HG02970 (cell line): ENCODE measurements around the gene TPRN.
A peak's percentile ranks its signal among the peaks of the same experiment; 100 is the strongest.

ENCODE experiments used
- ATAC-seq: cut with Tn5 transposase; IDR thresholded peaks from one replicate; pipeline ENCODE4 v1.9.1; 2021; ENCODE audit warnings: mild to moderate bottlenecking, moderate library complexity, moderate number of reproducible peaks; ENCODE audit not compliant: unreplicated experiment, low FRiP score

Gene TPRN

DNA sequence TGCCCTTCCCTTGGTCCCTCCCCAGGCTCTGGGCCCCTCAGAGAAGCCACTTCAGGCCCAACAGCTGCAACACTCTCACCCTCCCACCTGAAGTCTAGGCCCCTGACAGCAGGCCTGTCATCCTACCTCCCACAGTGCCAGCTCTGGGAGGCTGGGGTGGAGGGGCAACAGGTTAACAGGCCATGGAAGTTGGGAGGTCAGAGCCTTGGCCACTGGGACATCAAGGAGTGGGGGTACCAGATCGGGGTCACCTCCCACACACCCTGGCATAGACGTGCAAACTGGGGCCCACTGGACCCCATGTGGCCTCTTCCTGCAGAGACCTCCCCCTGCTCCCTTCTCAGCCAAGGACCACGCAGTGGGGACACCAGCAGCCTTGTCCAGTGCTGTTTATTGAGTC lies 9.3 kb downstream of the TPRN start:
- ATAC-seq: no peak

DNA sequence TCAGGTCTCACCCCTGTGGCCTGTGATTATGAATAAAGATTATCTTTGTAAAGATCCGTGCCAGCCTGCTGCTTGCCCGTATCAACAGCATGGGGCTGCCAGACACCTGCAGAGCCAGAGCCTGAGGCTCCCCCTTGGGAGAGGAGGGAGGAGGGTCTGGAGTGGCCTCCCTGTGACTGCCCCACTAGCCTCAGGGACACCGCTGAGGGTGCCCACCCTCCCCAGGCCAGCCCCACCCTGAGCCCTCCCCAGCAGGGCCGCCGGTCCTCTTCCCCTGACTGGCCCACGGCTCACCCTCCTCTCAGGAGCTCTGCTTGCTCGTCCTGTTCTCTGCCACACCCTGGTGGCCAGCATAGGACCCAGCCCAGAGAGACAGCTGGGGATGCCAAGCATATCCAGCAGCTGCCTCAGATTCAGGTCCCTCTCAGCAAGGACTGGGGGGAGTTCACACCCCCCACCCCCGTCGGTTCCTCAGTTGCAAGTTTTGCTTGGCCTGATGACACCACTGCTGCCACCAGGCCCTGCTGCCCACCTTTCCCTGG lies 10.2 kb downstream of the TPRN start:
- no peak for ATAC-seq

DNA sequence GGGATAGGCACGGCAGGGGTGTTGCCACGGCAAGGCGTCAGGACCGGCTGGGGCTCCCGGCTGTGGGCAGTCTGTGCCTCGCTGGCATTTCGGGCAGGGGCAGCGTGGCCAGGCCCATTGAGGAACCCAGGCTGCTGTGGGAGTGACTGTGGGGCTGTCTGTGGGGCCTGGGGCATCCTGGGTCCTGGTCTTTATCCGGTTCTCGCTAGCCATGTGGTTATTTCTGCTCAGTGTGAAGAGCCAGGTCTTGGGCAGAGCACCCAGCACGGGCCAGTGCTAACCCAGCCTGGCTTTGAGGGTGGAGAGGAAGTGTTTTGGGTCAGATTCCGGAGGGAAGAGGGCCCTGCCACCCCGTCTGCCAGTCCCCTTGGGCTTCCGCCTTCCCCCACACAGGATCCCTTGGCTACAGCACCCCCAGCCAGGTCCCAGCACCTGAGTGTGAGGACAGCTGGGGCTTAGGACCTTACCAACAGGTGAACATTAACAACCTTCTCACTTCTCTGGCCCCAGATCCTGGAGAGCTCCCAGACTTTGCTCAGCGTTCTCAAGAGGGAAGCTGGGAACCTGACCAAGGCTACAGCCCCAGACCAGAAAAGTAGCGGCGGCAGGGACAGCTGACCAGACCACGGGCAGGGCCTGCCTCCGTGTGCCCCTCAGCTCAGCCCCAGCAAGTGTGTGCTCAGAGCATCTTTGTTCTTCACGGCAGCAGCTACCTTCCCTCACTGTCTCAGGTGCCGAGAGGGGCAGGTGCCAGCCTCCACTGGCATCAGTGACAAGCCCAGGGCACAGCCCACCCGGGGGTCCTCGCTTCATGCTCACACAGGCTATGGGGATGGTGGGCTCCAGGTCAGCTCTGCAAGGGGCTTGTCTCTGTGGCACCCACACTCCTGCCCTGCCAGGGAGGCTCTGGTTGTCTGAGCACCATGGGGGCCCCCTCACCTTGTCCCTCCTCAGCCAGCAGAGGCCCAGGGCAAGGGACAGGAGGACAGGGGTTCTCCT lies 10.9 kb downstream of the TPRN start:
- ATAC-seq: no peak

DNA sequence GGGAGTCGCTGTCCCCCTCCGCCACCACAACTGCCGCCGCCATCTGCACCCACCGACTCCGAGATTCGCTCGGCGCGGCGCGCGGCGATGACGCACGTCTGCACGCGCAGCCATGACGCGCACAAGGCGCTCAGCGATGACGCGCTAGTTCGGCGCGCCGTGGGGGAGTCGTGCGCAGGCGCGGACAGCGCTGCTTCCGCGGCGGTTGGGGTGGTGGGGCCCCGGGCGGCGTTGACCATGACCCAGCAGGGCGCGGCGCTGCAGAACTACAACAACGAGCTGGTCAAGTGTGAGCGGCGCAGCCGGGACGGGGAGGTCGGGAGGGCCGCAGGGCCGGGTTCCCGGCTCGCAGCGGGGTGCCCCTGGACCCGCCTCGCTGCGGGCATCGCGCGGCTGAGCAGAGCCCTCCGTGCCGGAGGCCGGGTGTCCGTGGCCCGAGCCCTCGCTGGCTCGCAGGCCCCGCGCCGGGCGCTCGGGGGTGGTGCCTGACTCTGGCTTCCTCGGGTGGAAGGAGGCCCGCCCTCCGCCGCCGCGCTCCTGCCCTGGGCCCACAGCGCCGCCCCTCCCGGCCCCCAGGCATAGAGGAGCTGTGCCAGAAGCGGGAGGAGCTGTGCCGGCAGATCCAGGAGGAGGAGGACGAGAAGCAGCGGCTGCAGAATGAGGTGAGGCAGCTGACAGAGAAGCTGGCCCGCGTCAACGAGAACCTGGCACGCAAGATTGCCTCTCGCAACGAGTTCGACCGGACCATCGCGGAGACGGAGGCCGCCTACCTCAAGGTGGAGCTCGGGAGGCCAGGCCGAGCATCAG lies 11.8 kb downstream of the TPRN start, which contains the start of the genes ANAPC2 and SSNA1:
TSS of gene ANAPC2 (minus strand) at position 71 of the 807 bp plus-strand sequence. CDS start at position 43, 28 bp downstream.
TSS of gene SSNA1 (plus strand) at position 187 of the 807 bp plus-strand sequence. CDS start at position 238, 51 bp downstream.
- ATAC-seq: peak; percentile 87

DNA sequence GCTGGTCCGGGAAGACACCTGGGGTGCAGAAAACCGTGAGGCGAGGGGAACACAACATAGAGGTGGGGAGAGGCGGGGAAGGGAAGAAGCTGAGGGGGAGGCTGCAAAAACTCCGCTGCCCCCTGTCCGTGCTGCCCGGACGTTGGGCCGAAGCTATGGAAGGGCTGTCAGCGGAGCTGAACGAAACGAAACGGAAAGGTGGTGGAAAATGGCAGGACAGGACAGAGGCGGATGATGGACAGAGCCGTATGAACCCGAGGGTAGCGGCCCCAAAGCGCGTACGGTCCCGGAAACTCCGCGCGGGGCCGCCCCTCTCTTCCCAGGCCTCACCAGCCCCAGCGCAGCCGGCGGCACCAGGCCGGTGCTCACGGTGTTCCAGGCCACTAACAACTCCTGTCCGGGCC lies 12.5 kb downstream of the TPRN start:
- ATAC-seq: no peak

DNA sequence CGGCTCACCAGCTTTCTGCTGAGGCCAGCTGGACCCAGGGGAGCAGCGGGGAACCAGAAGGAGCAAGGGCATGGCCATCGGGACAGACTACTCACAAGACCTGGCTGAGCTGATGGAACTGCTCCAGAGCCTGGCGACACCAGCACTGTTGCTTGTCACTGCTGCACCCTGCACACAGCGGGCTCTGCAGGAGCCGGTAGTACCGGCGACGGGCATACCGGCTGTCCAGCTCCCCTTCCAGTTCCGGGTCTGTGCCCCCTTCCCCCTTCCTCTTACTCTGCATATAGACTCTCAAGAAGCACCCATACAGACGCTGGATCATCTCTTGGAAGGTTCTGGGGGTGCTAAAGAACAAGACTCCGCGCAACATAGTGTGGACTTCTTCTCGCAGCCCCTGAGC lies 13.2 kb downstream of the TPRN start:
- ATAC-seq: no peak

DNA sequence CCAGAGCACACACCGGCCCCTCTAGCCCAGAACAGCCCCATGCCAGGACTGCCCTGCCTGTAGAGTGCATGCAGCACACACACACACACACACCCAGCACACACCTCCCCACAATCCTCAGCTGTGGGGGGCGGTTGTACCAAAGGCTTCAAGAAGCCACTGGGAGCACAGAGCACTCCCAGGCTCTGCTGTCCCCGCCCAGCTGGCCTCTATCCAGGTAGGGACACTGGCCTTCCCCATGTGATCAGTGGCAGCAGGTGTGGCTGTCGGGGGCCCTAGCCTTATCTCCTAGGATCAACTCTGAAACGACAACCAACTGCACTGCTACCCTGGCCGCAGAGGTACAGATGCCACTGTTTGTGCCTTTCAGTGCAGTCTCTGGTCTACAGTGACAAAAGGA lies 14.2 kb downstream of the TPRN start:
- no peak for ATAC-seq

DNA sequence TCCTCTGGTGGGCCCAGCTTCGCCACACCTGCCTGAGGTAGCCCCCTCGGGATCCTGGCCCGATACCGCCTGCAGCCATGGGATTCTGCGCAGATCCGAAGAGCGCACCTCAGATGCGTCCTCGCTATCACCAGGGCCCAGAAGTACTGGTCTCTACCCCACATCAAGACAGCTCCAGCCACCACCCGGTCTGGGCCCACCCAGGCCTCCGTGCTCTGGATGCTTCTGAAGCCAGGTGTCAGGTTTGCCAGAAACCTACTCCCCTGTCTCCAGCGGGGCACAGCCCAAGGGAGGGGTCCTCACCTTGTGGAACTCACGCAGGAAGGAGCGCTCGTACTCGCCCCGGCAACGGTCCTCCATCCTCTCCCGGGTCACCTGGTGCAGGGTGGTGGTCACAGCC lies 14.6 kb downstream of the TPRN start:
- ATAC-seq: no peak

DNA sequence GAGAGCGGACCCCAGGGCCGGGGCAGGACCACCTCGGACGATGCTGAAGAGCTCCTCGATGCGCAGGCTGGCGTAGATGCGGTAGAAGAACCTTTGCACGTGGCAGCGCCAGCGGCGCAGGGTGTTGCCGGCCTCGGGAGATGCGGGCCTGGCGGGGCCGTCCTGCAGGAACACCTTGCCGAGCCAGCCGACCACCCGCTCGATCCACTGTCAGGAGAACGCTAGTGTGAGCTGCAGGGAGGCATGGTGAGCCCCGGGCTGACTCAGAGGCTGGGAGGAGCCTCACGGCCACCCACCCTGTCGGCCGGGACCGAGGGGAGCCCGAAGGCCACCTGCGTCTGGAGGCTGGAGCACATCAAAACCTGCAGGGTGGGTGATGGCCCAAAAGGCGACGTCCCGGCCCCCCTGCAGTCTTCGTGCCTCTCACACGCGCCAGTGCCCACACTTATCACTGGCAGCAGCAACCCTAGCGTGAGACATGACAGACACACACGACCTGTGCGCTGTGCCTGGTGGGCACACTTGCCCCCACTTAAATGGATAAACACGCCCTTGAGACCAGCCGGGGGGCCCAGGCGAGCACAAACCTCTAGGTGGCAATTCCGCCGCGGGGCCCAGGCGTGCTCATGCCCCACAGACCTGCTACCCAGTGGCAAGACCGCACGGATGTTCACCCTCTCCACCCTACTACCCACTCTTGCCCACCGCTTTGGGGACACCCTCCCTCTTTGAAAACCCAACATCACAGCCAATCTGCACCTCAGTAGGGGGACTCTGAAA lies 15.5 kb downstream of the TPRN start:
- ATAC-seq: no peak

DNA sequence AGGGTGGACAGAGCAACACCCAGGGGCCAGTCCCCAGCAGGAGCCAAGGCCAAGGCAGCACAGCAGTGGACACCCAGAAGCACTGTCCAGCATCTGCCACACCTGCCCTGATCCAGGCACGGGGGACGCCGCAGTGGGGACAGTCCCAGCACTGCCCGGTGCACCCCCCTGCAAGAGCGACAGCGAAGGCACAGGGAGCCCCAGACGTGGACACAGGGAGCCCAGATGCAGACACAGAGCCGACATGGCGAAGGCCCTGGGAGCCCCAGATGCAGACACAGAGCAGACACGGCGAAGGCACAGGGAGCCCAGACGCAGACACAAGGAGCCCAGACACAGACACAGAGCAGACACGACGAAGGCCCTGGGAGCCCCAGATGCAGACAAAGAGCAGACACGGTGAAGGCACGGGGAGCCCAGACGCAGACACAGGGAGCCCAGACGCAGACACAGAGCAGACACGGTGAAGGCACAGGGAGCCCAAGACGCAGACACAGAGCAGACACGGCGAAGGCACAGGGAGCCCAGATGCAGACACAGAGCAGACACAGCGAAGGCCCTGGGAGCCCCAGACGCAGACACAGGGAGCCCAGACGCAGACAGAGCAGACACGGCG lies 16.5 kb downstream of the TPRN start:
- no peak for ATAC-seq

DNA sequence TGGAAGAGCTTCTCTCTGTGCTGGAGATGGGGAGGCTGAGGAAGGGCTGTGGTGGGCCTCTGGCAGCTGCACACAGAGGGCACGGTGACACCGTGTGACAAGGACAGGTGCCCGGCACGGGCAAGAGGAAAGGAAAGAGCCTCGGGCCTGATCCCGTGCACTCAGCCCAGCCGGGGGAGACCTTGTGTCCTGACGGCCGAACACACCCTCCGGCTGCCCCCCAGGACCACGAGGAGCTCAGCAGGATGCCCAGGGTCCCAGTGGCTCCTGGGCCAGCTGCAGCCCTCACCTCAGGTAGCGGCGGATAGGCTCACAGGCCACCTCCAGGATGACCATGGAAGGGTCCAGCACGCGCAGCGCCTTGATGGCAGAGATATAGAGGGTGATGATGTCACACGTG lies 17.7 kb downstream of the TPRN start:
- ATAC-seq: no peak

DNA sequence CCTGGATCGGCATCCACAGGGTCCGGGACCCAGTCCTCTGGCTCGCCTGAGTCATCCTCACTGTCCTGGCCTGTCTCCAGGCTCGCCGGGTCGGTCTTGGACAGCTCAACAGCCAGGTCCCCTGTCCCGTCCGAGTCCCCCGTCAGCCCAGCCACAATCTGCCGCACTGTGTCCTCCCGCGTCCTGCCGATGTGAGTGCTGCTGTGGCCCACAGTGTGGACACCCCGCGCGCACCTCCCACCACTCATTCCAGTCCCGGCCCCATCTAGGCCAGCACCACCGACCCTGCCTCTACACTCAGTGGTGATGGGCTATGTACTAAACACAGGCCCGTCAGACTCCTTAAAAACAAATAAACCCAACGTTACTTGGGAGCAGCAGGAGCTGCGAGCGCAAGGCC lies 18.9 kb downstream of the TPRN start:
- ATAC-seq: no peak

DNA sequence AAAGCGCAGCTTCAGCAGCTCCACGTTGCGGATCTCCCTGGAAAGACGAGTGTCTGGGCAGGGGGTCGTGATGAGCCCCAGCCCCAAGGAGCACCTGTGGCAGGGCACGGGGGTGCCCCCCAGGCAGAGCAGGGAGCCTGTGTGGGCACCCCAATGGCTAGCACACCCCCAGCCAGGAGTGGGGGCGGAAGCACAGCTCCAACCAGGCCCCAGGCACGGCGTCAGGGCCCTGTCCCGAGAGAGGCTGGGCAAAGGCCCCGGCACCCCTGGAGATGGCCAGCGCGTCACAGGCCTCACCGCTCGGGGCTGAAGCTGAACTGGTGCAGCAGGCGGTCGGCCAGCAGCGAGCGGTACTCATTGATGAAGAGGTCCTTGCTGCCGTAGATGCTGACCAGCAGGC lies 20.1 kb downstream of the TPRN start:
- ATAC-seq: no peak

DNA sequence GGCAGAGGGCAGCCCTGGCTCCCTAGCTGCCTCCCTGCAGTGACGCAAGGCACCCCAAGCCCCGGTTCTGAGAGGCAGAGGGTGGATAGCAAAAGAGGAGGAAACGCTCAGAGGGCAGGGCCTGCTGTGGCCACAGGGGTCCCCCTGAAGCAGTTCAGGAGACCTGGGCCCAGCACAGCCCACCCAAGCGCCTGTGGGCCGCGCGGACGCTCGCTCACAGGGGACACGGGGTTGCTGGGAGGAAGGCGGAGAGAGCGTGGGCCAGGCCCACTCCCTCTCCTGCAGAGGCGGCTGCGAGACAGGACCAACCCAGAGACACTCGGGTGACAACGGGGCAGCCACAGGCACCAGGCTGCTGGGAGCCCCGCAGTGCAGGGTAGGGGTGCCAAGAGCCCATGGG lies 20.8 kb downstream of the TPRN start:
- no peak for ATAC-seq

DNA sequence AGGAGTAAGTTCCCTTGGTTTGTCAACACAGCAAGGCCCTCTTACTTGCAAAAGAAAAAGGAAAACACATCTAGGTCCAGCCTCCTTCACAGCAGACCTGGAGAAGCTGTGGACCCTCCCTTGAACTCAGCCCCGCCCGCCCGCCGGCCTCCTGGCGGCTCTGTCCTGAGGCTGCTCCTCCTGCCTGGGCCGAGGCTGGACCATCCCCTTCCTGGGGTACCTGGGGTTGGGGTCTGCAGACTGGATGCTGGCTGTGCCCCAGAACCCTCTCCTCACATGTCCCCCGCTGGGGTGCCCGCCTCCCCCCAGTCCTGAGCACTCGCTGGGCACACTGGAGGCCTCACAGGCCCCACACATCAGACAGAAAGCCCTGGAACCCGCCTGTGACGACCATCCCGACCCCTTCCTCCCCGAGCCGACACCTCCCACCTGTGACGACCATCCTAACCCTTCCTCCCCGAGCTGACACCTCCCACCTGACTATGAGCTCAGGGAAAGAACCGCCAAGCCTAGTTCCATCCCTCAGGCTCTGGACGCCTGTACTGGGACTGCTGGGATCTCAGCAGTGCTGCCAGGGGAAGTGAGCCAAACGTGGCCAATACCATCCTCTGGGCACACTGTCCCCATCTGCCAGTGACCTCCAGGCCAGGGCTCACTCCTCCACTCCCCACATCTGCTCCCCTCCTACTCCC lies 21.5 kb downstream of the TPRN start:
- no peak for ATAC-seq

DNA sequence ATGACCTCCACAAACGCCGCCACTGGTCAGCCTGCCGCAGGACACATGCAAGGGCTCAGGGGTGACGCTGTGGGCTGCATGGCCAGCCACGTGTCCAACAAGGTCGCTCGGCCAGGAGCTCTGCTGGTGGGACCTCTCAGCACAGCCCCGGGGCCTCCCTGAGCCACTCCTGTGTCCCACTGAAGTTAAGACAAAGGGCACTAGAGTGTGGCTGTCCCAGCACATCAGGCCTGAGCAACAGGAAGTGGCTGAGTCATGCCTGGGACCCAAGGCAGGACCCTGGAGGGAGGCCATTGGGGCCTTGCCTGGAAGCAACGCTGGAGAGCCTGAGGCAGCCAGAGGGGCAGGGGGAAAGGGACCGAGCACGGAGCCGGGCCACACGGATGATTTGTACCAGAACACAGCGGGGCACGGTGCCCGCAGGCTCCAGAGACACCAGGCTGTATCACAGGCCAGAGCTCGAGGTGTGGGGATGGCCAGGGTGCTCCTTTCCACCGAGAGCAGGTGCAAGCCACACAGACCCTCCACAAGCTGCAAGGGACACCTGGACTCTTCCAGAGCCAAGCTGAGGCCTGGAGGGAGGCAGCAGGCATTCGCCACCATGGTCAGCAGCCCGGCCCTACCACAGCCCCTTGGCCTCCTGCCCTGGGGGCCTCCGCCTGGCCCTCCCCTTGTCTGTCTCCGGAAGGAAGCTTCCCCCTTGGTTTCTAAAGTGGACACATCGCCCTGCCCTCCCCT lies 22.2 kb downstream of the TPRN start:
- no peak for ATAC-seq

DNA sequence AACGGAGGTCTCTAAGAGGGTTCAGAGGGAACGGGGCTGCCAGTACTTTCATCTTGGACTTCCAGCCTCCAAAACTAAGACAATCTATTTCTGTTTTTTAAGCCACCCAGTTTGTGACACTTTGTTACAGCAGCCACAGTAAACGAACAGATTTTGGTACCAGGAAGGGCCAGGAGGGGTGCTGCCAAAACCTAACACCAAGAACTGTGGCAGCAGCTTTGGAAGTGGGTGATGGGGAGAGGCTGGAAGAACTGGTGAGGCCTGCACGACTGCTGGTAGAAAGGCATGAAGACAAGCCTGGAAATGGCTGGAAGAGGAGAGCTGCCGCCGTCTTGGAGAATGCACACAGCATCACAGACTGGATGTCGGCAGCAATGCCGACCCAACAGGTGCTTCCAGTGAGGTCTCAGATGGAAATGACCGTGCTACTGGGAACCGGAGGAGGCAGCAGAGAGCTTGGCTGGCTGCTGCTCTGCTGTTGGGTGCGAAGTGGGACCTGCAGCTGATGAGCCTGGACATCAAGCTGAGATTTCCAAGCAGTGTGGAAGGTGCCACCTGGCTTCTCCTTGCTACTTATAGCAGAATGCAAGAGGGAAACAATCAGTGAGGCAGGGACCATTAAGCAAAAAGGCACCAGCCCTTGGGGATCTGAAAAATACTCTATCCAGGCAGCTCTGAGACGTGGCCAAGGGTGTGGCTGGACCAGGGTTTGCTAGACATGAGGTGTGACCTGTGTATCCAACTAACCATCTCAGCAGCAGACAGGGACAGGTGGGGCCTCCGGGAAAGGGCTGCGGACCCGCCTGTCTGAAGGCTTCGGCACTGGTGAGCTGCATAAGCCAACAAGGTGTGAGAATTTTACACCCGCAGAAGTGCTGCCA lies 24.0 kb downstream of the TPRN start:
- ATAC-seq: no peak
